Activated B cell treated with CpG ODN at 0.5 μM for 24 hours (primary cell): Measurements from ENCODE around the gene SLC4A5. TPM values are rescaled to one million over a fixed set of nuclear protein-coding genes. Genes with fewer than 3 reads are reported as not detected.
"Not testable (repeated sequence)": the region's sequence is repeated elsewhere in the genome, so short reads cannot be mapped to it uniquely, and the experiment has no call there.

Experiments
- ATAC-seq: fragments of 200-7000 bp; cut with Tn5 transposase; one replicate; pipeline ENCODE4 v1.10.0; 2021; ENCODE audit warnings: low read depth, mild to moderate bottlenecking, moderate library complexity
- CTCF ChIA-PET: fragments of 350-600 bp; sonication (Branson Sonifier 250); formaldehyde crosslinking; loops from one replicate; lab custom pipeline; 2021; ENCODE audit warnings: antibody characterized with exemption; lab: Charles Lee
- POLR2A ChIA-PET: fragments of 350-600 bp; sonication (Branson Sonifier 250); formaldehyde crosslinking; loops from one replicate; lab custom pipeline; 2021; ENCODE audit warnings: antibody characterized with exemption; lab: Charles Lee
- DNase-seq: peaks from one replicate; pipeline ENCODE4 v3.0.0; 2022
- H3K27ac Mint-ChIP-seq: one replicate; pipeline ENCODE4 v1.8.0; 2020; ENCODE audit warnings: mixed read lengths
- H3K27me3 Mint-ChIP-seq: one replicate; pipeline ENCODE4 v1.8.0; 2021; ENCODE audit warnings: mixed read lengths
- H3K36me3 Mint-ChIP-seq: one replicate; pipeline ENCODE4 v1.8.0; 2021; ENCODE audit warnings: low read depth, mixed read lengths
- H3K4me1 Mint-ChIP-seq: one replicate; pipeline ENCODE4 v1.8.0; 2021; ENCODE audit warnings: mixed read lengths
- H3K4me3 Mint-ChIP-seq: one replicate; pipeline ENCODE4 v1.8.0; 2020; ENCODE audit warnings: mild to moderate bottlenecking, mixed read lengths
- H3K9me3 Mint-ChIP-seq: one replicate; pipeline ENCODE4 v1.8.0; 2020; ENCODE audit warnings: mixed read lengths
- intact Hi-C: fragments of 100-400 bp; cut with micrococcal nuclease; formaldehyde crosslinking; loops from one replicate; pipeline ENCODE4 v1.15.1; 2024
- total RNA-seq: library from RNA; stranded (reverse); gene quantifications from 2 replicates; pipeline ENCODE4 v1.2.3, GENCODE V29; 2022
- TF ChIP-seq, protein P1 (sequence below): fragments of 200-600 bp; IDR thresholded peaks from one replicate; pipeline ENCODE4 v1.8.0; 2022; ENCODE audit warnings: antibody characterized with exemption, mild to moderate bottlenecking

SLC4A5 gene
- total RNA-seq, 1 donor from 2014 or later, result 5.9 TPM

DNA sequence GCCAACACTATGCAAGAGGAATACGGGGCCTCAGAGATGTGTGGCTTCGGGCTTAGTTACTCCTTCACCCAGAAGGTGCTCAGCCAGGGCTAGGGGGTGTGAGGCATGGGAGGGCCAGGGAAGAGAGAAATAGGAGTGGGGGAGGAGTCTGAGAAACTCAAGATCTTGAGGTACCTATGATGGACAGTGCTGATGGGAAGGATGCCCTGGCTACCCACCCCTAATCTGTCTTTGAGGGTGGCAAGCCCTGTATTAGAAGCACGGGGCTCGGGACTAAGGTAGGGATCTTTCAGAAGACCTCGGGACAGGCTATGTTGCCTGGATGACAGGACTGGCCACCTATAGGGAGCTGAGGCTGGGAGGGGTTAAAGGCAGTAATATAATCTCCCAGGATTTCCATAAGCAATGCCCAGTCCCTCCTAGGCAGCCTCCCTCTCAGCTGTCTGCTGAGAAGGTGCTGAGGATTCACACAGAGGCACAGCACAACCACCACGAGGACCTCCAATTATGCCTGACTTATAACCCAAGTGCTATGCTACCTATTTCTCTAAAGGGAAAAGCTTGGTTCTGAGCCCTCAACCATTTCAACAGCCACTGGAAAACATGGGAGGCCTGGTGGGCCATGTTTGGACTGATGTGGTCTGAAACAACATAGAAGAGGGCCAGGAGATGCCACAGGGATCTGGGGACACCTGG lies 121.5 kb downstream of the SLC4A5 start:
- H3K27me3 Mint-ChIP-seq, result no peaks in the 10 kb centered on the region
- intact Hi-C loops, result no loop called here
- CTCF ChIA-PET, result no interaction called here
- no peaks in the 10 kb centered on the region for H3K9me3 Mint-ChIP-seq
- POLR2A ChIA-PET, result interaction anchor here (0.9 kb wide), 1 partner anchor 49 kb away, joined by 3 read pairs; no protein-coding TSS in a partner anchor
- no peak overlapping the region for H3K27ac Mint-ChIP-seq
- DNase-seq (no peak), ATAC-seq (no peak)
- H3K4me1 Mint-ChIP-seq, result no peaks in the 10 kb centered on the region
- peaks cover 36% of the 10 kb centered on the region for H3K36me3 Mint-ChIP-seq
- TF ChIP-seq, protein P1, sequence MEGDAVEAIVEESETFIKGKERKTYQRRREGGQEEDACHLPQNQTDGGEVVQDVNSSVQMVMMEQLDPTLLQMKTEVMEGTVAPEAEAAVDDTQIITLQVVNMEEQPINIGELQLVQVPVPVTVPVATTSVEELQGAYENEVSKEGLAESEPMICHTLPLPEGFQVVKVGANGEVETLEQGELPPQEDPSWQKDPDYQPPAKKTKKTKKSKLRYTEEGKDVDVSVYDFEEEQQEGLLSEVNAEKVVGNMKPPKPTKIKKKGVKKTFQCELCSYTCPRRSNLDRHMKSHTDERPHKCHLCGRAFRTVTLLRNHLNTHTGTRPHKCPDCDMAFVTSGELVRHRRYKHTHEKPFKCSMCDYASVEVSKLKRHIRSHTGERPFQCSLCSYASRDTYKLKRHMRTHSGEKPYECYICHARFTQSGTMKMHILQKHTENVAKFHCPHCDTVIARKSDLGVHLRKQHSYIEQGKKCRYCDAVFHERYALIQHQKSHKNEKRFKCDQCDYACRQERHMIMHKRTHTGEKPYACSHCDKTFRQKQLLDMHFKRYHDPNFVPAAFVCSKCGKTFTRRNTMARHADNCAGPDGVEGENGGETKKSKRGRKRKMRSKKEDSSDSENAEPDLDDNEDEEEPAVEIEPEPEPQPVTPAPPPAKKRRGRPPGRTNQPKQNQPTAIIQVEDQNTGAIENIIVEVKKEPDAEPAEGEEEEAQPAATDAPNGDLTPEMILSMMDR, result no peak
- no peak overlapping the region for H3K4me3 Mint-ChIP-seq

DNA sequence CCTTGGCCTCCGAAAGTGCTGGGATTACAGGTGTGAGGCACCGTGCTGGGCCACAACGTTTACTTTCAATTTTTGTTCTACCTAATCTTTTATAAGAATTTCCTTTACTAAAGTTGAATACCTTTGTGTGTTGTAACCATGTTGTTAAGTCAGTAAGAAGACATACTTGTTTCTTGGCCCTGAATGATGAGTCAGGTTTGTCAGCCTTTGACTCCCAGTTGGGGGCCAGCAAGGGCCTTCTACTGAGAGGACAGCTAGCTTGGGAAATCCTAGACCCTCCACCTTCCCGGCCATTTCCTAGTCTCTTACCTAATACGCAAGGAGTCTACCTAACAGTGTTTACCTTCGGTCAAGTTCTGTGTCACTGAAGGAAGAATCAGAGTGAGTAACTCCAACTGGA lies 122.1 kb downstream of the SLC4A5 start:
- H3K27me3 Mint-ChIP-seq, result no peaks in the 10 kb centered on the region
- TF ChIP-seq, protein P1, result no peak
- no peaks in the 10 kb centered on the region for H3K9me3 Mint-ChIP-seq
- no peaks in the 10 kb centered on the region for H3K4me1 Mint-ChIP-seq
- H3K36me3 Mint-ChIP-seq, result peaks cover 41% of the 10 kb centered on the region
- intact Hi-C loops, result no loop called here
- DNase-seq, result no peak
- ChIA-PET CTCF (no interaction called here), POLR2A (no interaction called here)
- no peak for ATAC-seq
- no peak overlapping the region for H3K4me3 Mint-ChIP-seq
- no peak overlapping the region for H3K27ac Mint-ChIP-seq

DNA sequence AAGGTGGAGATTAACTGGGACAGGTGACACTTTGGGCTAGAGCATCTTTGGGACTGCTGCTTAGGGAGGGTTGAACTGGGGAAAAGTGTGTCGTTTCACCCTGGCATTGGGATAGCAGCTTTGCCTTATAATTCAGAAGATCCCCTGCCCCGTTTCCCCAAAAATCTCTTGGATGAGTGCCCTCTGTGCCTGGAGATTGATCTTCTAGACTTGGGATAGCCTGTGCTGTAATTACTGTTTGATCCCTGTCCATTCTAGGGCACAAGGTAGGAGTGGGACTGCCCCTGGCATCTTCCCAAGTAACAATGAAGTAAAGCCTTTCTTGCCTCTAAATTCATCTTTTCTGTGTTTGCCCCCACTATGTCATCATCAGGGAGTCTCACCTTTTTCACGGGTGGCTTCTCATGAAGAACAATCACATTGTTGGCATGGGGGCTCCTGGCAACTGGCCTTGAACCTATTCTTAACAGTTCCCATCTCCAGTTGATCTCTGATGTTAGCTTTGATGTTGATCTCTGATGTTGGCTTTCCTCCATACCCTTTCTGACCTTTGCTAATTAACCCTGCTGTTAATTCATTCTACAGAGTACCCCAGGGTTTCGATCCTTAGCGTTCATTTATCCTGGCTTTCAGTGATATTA lies 123.2 kb downstream of the SLC4A5 start:
- DNase-seq (no peak), ATAC-seq (no peak)
- no peaks in the 10 kb centered on the region for H3K9me3 Mint-ChIP-seq
- no peaks in the 10 kb centered on the region for H3K4me1 Mint-ChIP-seq
- H3K4me3 Mint-ChIP-seq, result no peak overlapping the region
- intact Hi-C loops, result no loop called here
- CTCF ChIA-PET, result interaction anchor here (0.7 kb wide), 1 partner anchor 13 kb away, joined by 3 read pairs; no protein-coding TSS in a partner anchor
- peaks cover 51% of the 10 kb centered on the region for H3K36me3 Mint-ChIP-seq
- no peaks in the 10 kb centered on the region for H3K27me3 Mint-ChIP-seq
- TF ChIP-seq, protein P1, result no peak
- H3K27ac Mint-ChIP-seq, result no peak overlapping the region
- POLR2A ChIA-PET, result no interaction called here

DNA sequence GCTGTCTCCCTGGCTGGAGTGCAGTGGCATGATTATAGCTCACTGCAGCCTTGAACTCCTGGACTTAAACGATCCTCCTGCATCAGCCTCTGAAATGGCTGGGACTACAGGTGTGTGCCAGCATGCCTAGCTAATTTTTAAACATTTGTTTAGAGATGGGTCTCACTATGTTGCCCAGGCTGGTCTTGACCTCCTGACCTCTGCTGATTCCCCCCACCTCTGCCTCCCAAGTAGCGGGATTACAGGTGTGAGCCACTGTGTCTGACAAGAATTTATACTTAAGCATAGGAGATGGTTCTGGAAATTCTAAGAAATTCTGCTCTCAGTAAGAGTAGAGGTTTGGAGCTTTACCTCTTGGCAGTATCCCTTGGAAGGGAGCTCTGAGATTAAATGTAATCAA lies 126.6 kb downstream of the SLC4A5 start:
- Mint-ChIP-seq H3K4me1 (peaks cover 10% of the 10 kb centered on the region), H3K36me3 (peaks cover 77% of the 10 kb centered on the region), H3K4me3 (no peak overlapping the region), H3K27me3 (no peaks in the 10 kb centered on the region), H3K9me3 (no peaks in the 10 kb centered on the region), H3K27ac (no peak overlapping the region)
- ATAC-seq, result no peak
- no peak for DNase-seq
- CTCF ChIA-PET, result interaction anchor here (1.5 kb wide), 1 partner anchor 33 kb away, joined by 3 read pairs; no protein-coding TSS in a partner anchor
- TF ChIP-seq, protein P1, result no peak
- intact Hi-C loops, result no loop called here
- POLR2A ChIA-PET, result interaction anchor here (0.6 to 1.3 kb wide), 5 partner anchors 10 to 39 kb away, joined by 3 to 5 read pairs (median 3); no protein-coding TSS in a partner anchor

DNA sequence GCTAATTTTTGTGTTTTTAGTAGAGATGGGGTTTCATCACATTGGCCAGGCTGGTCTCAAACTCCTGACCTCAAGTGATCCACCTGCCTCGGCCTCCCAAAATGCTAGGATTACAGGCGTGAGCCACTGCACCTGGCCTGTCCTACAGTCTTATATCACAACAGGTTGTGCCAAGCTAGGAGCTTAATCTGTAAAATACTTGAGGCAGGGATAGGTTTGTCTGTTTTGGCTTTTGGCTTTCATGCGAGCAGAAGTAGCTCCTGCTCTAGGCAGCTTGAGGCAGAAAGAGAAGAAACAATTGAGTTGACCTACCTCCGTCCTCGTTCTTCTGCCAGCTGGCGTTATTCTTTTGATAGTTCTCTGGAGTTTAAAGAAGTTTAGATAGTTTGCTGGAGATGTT lies 127.4 kb downstream of the SLC4A5 start:
- ATAC-seq, H3K9me3 Mint-ChIP-seq, DNase-seq, H3K4me3 Mint-ChIP-seq, H3K27ac Mint-ChIP-seq, H3K27me3 Mint-ChIP-seq, intact Hi-C loops: not testable (repeated sequence)
- ChIA-PET CTCF (interaction anchor here (1.5 kb wide), 1 partner anchor 34 kb away, joined by 3 read pairs; no protein-coding TSS in a partner anchor), POLR2A (interaction anchor here (0.6 to 1.3 kb wide), 7 partner anchors 9 to 66 kb away, joined by 3 to 5 read pairs (median 3); no protein-coding TSS in a partner anchor)
- H3K4me1 Mint-ChIP-seq, result peaks cover 12% of the 10 kb centered on the region
- peaks cover 77% of the 10 kb centered on the region for H3K36me3 Mint-ChIP-seq
